Measurements from ENCODE around the gene IL20RA. TPM values are rescaled to one million over a fixed set of nuclear protein-coding genes. Genes with fewer than 3 reads are reported as not detected.

The IL20RA gene
- total and polyA plus RNA-seq, 9 donors = 2.2 to 19.3 (median 5.8) TPM

GRCh38 chr6:136995521-136995920 lies 49.2 kb downstream of the IL20RA start:
- Histone ChIP-seq H3K27ac (no peak overlapping the region), H3K9me3 (no peaks in the 10 kb centered on the region), H3K27me3 (no peaks in the 10 kb centered on the region), H3K4me3 (no peak overlapping the region), H3K4me1 (ENCODE audit: insufficient read depth) (no peaks in the 10 kb centered on the region), H3K36me3 (no peaks in the 10 kb centered on the region)
- DNase-seq = no peak
- no peak for TF ChIP-seq EP300 (IDR thresholded peaks at IDR 0.05)
- no peak for TF ChIP-seq POLR2A (IDR thresholded peaks at IDR 0.05)
- no peak for TF ChIP-seq CTCF (IDR thresholded peaks at IDR 0.05)
- intact Hi-C loops (cut with DNase I) = no loop called here

GRCh38 chr6:136994782-136995181 lies 50.0 kb downstream of the IL20RA start:
- intact Hi-C loops (cut with DNase I) = no loop called here
- Histone ChIP-seq H3K27me3 (no peaks in the 10 kb centered on the region), H3K9me3 (no peaks in the 10 kb centered on the region), H3K4me1 (ENCODE audit: insufficient read depth) (no peaks in the 10 kb centered on the region), H3K36me3 (no peaks in the 10 kb centered on the region), H3K4me3 (no peak overlapping the region), H3K27ac (no peak overlapping the region)
- WGBS, 3 donors = 79 to 83% (median 81%) methylated on average over 5 of the region's 5 CpGs
- DNase-seq = no peak
- no peak for TF ChIP-seq EP300 (IDR thresholded peaks at IDR 0.05)
- no peak for TF ChIP-seq CTCF (IDR thresholded peaks at IDR 0.05)
- no peak for TF ChIP-seq POLR2A (IDR thresholded peaks at IDR 0.05)

- Histone ChIP-seq H3K36me3 (no peaks in the 10 kb centered on the region), H3K27me3 (no peaks in the 10 kb centered on the region), H3K4me1 (ENCODE audit: insufficient read depth) (peaks cover 3% of the 10 kb centered on the region), H3K9me3 (no peaks in the 10 kb centered on the region), H3K27ac (no peak overlapping the region), H3K4me3 (no peak overlapping the region)
- intact Hi-C loops (cut with DNase I) = no loop called here
- no peak for TF ChIP-seq CTCF (IDR thresholded peaks at IDR 0.05)
- no peak for TF ChIP-seq POLR2A (IDR thresholded peaks at IDR 0.05)
- TF ChIP-seq EP300 (IDR thresholded peaks at IDR 0.05) = no peak
- DNase-seq = no peak
- 55 to 64% (median 58%) methylated on average over 3 of the region's 3 CpGs for WGBS, 3 donors
Observed at GRCh38 chr6:136992113-136992512, 52.7 kb downstream of the IL20RA start.

- intact Hi-C loops (cut with DNase I) = no loop called here
- no peaks in the 10 kb centered on the region for H3K27me3 ChIP-seq
- no peaks in the 10 kb centered on the region for H3K36me3 ChIP-seq
- no peak for DNase-seq
- H3K27ac ChIP-seq = no peak overlapping the region
- H3K4me3 ChIP-seq = no peak overlapping the region
- H3K4me1 ChIP-seq (ENCODE audit: insufficient read depth) = peaks cover 3% of the 10 kb centered on the region
- H3K9me3 ChIP-seq = no peaks in the 10 kb centered on the region
- TF ChIP-seq POLR2A (IDR thresholded peaks at IDR 0.05) (no peak), EP300 (IDR thresholded peaks at IDR 0.05) (no peak), CTCF (IDR thresholded peaks at IDR 0.05) (no peak)
Observed at GRCh38 chr6:136991646-136992045, 53.1 kb downstream of the IL20RA start.

GRCh38 chr6:136990754-136991153 lies 54.0 kb downstream of the IL20RA start:
- Histone ChIP-seq H3K36me3 (no peaks in the 10 kb centered on the region), H3K4me1 (ENCODE audit: insufficient read depth) (peaks cover 3% of the 10 kb centered on the region), H3K9me3 (no peaks in the 10 kb centered on the region), H3K27me3 (no peaks in the 10 kb centered on the region), H3K4me3 (no peak overlapping the region), H3K27ac (no peak overlapping the region)
- no peak for DNase-seq
- TF ChIP-seq POLR2A (IDR thresholded peaks at IDR 0.05) (no peak), EP300 (IDR thresholded peaks at IDR 0.05) (no peak), CTCF (IDR thresholded peaks at IDR 0.05) (no peak)
- WGBS, 3 donors = 71 to 74% (median 72%) methylated on average over 3 of the region's 3 CpGs
- intact Hi-C loops (cut with DNase I) = no loop called here

All from ovary (tissue), 9 donors.